Smooth muscle cell (in vitro differentiated cells): ENCODE data around the gene P2RY8. TPM values are rescaled to one million over a fixed set of nuclear protein-coding genes. Genes with fewer than 3 reads are reported as not detected.

Experiments
- DNase-seq: peaks from one replicate; lab custom pipeline; 2025; ENCODE audit not compliant: unreplicated experiment; lab: John Stamatoyannopoulos, UW
- H2AFZ ChIP-seq: fragments of 200-600 bp; sonication (generic); 2 replicates; pipeline ENCODE4 v1.6.0; 2016; ENCODE audit warnings: antibody characterized with exemption, low read depth, mild to moderate bottlenecking
- H3F3A ChIP-seq: fragments of 200-600 bp; sonication (generic); 2 replicates; pipeline ENCODE4 v1.6.0; 2017; ENCODE audit warnings: antibody characterized with exemption, low read depth
- H3K27ac ChIP-seq: fragments of 200-600 bp; sonication (generic); 2 replicates; pipeline ENCODE4 v1.5.1; 2016; ENCODE audit warnings: low read depth, mild to moderate bottlenecking
- H3K27me3 ChIP-seq: fragments of 200-600 bp; sonication (generic); 2 replicates; pipeline ENCODE4 v1.6.1; 2016; ENCODE audit warnings: low read depth, mild to moderate bottlenecking
- H3K36me3 ChIP-seq: fragments of 200-600 bp; sonication (generic); 2 replicates; pipeline ENCODE4 v1.5.1; 2016; ENCODE audit warnings: low read depth
- H3K4me1 ChIP-seq: fragments of 200-600 bp; sonication (generic); 2 replicates; pipeline ENCODE4 v1.5.1; 2016; ENCODE audit warnings: low read depth
- H3K4me2 ChIP-seq: fragments of 200-600 bp; sonication (generic); 2 replicates; pipeline ENCODE4 v1.6.0; 2016; ENCODE audit warnings: mild to moderate bottlenecking
- H3K4me3 ChIP-seq: fragments of 200-600 bp; sonication (generic); 2 replicates; pipeline ENCODE4 v1.5.1; 2016; ENCODE audit warnings: mild to moderate bottlenecking
- H3K79me2 ChIP-seq: fragments of 200-600 bp; sonication (generic); 2 replicates; pipeline ENCODE4 v1.6.0; 2016; ENCODE audit warnings: low read depth, mild to moderate bottlenecking
- H3K9ac ChIP-seq: fragments of 200-600 bp; sonication (generic); 2 replicates; pipeline ENCODE4 v1.6.0; 2016; ENCODE audit warnings: low read depth
- H3K9me3 ChIP-seq: fragments of 200-600 bp; sonication (generic); replicated peaks from 2 replicates; pipeline ENCODE4 v1.5.1; 2016; ENCODE audit warnings: low read depth
- H4K20me1 ChIP-seq: fragments of 200-600 bp; sonication (generic); 2 replicates; pipeline ENCODE4 v1.6.0; 2016; ENCODE audit warnings: low read depth
- WGBS: methylation state at CpG from one replicate; pipeline ENCODE4 v1.1.7; 2016; ENCODE audit warnings: low lambda C conversion rate; 5-methylcytosine and 5-hydroxymethylcytosine counted together
- polyA plus RNA-seq: library from polyadenylated mRNA; unstranded; fragments of >200 nt; fragmentation: Nextera tagmentation; extraction: Ambion mirVana; gene quantifications from 2 replicates; pipeline ENCODE4 v1.2.1, GENCODE V29; 2016
- total RNA-seq: library from RNA; depleted of rRNA; stranded (reverse); fragments of >200 nt; gene quantifications from 2 replicates; pipeline ENCODE4 v1.2.3, GENCODE V29; 2014
- TF ChIP-seq, protein P1 (sequence below): fragments of 200-600 bp; sonication (generic); IDR thresholded peaks from 2 replicates; pipeline ENCODE4 v1.5.1; 2017; ENCODE audit warnings: borderline replicate concordance, mild to moderate bottlenecking, antibody characterized with exemption; ENCODE audit not compliant: insufficient read depth, poor library complexity, severe bottlenecking

Gene P2RY8
- total and polyA plus RNA-seq, 2 experiments from 2014 or later: not detected

DNA sequence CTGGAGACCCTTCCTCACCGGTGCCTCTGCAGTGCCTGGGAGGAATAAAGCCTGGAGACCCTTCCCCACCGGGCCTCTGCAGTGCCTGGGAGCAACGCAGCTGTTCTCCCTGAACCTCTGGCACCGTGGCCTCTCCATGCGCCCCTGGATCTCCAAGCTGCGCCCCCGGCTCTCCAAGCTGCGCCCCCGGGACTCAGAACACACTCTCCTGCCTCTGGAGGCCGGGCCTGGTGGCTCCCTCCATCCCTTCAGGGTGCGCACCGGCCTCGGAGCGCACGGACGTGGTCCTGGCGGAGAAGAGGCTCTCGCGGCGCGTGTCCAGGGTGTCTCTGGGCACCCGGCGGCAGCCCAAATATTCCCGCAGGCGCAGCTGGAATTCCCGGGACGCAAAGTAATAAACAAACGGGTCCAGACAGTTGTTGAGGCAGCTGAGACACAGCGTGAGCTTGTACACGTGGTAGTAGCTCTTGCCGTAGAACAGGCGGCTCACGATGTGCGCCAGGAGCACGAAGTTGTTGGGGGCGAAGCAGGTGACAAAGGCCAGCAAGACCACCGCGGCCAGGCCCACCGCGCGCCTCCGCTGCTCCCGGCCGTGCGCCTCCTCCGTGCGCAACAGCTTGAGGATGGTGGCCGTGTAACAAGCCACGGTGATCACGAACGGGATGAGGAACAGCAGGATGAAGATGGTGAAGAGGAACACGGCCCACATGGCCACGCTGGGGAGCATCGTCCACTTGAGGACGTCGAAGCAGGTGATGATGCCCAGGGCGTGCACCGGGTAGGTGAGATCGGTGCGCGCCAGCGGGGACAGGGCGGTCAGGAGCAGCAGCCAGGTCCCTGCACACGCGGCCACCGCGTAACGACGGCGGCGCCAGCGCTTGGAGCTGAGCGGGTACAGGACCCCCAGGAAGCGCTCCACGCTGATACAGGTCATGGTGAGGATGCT is 71.4 kb downstream of the P2RY8 start:
- no peak overlapping the region for H3K9ac ChIP-seq
- no peaks in the 10 kb centered on the region for H3K27me3 ChIP-seq
- H3K4me3 ChIP-seq: no peak overlapping the region
- no peak overlapping the region for H2AFZ ChIP-seq
- whole genome bisulfite sequencing: 94% methylated on average over 73 of the region's 75 CpGs
- H3K4me1 ChIP-seq: no peaks in the 10 kb centered on the region
- no peaks in the 10 kb centered on the region for H3K79me2 ChIP-seq
- DNase-seq: no peak
- H3K9me3 ChIP-seq: no peaks in the 10 kb centered on the region
- H3K27ac ChIP-seq: no peak overlapping the region
- H4K20me1 ChIP-seq: no peaks in the 10 kb centered on the region
- TF ChIP-seq, protein P1, sequence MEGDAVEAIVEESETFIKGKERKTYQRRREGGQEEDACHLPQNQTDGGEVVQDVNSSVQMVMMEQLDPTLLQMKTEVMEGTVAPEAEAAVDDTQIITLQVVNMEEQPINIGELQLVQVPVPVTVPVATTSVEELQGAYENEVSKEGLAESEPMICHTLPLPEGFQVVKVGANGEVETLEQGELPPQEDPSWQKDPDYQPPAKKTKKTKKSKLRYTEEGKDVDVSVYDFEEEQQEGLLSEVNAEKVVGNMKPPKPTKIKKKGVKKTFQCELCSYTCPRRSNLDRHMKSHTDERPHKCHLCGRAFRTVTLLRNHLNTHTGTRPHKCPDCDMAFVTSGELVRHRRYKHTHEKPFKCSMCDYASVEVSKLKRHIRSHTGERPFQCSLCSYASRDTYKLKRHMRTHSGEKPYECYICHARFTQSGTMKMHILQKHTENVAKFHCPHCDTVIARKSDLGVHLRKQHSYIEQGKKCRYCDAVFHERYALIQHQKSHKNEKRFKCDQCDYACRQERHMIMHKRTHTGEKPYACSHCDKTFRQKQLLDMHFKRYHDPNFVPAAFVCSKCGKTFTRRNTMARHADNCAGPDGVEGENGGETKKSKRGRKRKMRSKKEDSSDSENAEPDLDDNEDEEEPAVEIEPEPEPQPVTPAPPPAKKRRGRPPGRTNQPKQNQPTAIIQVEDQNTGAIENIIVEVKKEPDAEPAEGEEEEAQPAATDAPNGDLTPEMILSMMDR: no peak
- no peaks in the 10 kb centered on the region for H3F3A ChIP-seq
- H3K36me3 ChIP-seq: no peaks in the 10 kb centered on the region
- no peak overlapping the region for H3K4me2 ChIP-seq

DNA sequence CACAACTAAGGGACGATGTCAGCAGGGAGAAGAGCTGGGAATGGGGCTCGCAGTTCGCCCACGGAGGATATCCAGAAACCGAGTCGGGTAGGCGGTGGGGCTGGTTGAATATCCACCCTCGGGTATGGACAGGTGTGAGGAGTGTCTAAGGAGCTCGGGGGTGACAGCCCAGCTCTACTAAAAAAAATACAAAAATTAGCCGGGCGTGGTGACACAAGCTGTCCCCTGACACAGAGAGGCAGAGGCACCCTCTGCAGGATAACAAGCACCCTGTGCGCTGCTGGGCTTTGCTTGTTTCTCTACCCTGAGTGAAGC is 72.1 kb downstream of the P2RY8 start:
- WGBS: 90% methylated on average over 12 of the region's 12 CpGs
- H4K20me1 ChIP-seq: no peaks in the 10 kb centered on the region
- no peak for DNase-seq
- H3K27ac ChIP-seq: no peak overlapping the region
- no peak overlapping the region for H2AFZ ChIP-seq
- no peak overlapping the region for H3K4me2 ChIP-seq
- H3F3A ChIP-seq: no peaks in the 10 kb centered on the region
- H3K4me3 ChIP-seq: no peak overlapping the region
- TF ChIP-seq, protein P1: no peak
- no peaks in the 10 kb centered on the region for H3K27me3 ChIP-seq
- no peaks in the 10 kb centered on the region for H3K9me3 ChIP-seq
- H3K36me3 ChIP-seq: no peaks in the 10 kb centered on the region
- no peaks in the 10 kb centered on the region for H3K4me1 ChIP-seq
- no peaks in the 10 kb centered on the region for H3K79me2 ChIP-seq
- H3K9ac ChIP-seq: no peak overlapping the region

DNA sequence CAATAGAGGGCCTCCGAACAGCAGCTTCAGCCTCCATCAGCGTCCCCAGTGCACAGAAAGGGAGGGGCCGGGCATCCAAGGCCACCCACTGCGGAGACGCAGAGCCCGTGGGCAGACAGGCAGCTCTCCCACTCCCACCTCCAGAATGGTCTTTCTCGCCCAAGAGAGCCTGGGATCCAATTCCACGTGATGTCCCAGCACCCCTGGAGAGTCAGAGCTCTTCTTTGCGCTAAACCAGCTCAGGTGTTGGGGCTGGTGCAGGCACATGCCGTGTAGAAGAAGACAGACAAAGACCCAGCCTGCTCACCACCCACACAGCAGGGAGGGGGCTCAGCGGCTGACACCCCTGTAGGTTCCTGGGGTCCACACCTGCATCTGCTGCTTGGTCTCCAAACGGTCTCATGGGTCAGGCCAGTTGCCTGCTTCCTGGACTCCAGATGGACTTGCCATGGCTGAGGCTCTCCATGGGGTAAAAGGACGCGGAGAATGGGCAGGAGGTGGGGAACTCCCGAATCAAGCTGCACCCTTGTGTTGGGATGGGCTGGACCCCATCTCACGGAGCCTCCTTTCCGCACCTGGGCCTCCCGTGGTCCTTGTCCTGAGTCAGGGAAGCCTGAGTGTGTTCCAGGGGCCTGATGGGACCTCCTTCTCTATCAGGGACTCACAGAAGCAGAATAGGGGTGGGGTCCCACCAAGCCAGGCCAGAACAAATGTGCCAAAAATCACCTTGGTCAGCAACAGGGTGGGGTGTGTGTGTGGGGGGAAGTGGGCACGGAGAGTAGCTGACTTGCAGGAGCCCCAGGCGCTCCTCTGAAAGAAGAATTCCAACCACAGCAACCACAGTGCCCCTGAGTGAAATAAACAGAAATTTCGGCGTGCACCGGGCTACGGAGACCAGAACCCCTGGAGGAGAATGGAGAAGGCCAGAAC is 72.7 kb downstream of the P2RY8 start:
- Histone ChIP-seq H3K79me2 (no peaks in the 10 kb centered on the region), H2AFZ (no peak overlapping the region), H4K20me1 (no peaks in the 10 kb centered on the region), H3K9ac (no peak overlapping the region), H3K9me3 (no peaks in the 10 kb centered on the region), H3K27me3 (no peaks in the 10 kb centered on the region), H3K4me3 (no peak overlapping the region), H3K36me3 (no peaks in the 10 kb centered on the region), H3F3A (no peaks in the 10 kb centered on the region), H3K4me1 (no peaks in the 10 kb centered on the region), H3K4me2 (no peak overlapping the region), H3K27ac (no peak overlapping the region)
- DNase-seq: no peak
- 87% methylated on average over 24 of the region's 24 CpGs for WGBS
- TF ChIP-seq, protein P1: no peak
